GM18508 (cell line): ENCODE measurements around the gene WNT7B.

ENCODE experiments used
- ATAC-seq: cut with Tn5 transposase; IDR thresholded peaks from one replicate; pipeline ENCODE4 v1.9.1; 2021; ENCODE audit warnings: moderate number of reproducible peaks; ENCODE audit not compliant: insufficient read depth, unreplicated experiment

The WNT7B gene

DNA sequence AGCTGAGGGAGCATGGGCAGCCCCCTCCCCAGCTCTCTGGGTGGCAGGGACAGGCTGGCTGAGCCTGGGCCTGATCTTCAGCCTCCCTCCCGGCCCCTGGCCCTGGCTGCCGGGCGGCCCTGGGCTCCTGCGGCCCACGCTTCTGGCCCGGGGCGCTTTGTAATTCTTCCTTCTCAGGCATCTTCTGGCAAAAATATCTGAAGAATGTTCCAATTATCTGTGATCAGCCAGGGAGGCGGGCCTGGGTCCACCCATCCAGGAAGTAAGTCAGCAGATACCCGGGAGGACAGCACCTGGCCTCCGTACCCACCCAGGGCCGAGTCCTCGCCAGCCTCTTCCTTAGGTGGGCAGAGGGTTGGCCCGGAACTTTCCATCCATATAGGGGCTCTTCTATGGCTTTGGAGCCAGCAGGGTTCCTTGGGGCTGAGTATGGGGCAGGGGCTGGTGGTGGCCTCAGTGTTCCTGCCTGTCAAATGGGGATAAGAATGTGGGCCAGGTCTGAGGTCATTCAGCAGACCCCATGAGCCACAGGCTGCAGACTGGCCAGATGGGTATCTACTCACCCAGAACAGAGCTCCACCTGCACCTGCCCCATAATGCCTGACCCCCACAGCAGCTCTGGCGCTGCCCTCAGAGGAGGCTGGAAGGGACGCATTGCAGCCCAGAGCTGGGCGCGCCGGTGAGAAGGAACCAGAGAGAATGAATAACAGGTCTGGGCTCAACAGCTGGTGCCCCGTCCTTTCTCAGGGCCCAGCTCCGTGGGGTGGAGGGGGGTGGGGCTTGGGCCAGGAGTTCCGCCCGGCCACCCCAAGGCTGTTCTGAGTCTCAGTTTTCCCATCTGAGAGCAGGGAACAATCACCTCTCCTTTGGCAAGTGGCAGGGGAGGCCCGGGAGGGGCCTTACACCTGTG is 16.2 kb downstream of the WNT7B start:
- no peak for ATAC-seq

DNA sequence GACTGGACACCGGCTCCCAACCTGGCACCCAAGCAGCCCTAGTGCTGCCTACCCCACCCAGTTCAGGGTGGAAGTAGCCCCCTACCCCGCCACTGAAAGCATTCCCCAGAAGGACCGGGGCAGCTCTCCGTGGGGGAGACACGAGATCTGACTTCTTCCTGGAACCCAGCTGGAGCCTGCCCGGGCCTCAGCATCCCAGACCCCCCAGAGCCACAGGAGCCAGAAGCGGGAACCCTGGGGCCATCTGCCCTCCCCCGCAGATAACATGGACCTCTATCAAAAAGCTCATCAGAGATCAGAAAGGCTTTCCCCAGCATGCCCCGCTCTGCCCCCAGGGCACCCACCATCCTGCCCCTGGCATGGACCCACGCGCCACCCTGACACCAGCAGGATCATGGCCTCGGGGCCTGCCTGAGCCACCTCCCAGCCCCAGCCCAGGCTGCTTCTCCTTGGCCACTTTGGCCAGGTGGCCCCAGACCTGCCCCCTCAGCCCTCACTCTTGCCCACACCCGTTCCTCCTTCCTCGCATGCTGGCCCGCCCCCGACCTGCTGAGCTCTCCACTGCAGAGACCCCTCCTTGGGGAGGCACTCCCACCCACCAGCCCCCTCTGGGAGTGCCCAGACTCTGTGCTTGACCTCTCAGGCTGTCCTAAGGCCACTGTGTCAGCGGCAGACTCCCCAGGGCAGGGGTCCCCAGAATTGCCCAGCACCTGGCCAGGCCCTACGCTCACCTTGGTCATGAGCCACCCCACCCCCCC is 17.1 kb downstream of the WNT7B start:
- ATAC-seq = no peak

DNA sequence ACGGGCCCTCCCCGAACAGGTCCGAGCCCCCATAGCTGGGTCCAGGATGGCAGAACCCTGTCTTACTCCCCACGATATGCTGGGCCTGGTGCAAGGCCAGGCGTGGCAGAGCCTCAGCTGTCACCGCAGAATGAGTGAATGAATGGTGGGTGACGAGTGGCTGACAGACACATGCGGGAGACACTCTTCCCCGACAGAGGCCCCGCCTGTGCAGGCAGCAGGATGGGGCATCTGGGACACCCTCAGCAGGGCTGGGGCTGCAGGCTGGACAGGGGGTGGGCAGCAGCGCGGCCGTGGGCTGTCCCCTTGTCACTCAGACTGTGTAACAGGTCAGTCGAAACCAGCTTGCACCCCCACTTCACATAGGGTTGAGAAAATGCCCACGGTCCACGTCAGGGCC is 18.0 kb downstream of the WNT7B start:
- no peak for ATAC-seq

- no peak for ATAC-seq
Measured at GRCh38 chr22:45957826-45958225, 19.1 kb downstream of the WNT7B start.

DNA sequence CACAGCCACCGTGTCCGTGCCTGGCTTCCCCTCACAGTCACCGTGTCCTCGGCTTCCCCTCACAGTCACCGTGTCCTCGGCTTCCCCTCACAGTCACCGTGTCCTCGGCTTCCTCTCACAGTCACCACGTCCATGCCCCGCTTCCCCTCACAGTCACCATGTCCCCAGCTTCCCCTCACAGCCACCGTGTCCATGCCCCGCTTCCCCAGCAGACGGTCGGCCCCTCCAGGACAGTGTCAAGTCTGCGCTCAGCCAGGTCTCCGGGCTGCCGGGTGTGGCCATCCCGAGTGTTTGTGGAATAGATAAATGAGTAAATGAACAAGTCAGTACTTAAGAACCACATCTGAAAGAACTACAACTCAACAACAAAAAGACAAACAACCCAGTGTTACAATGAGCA is 23.8 kb downstream of the WNT7B start:
- no peak for ATAC-seq

- ATAC-seq = no peak
Measured at GRCh38 chr22:45952553-45952952, 24.4 kb downstream of the WNT7B start.

- ATAC-seq = no peak
Measured at GRCh38 chr22:45952151-45952550, 24.8 kb downstream of the WNT7B start.

- no peak for ATAC-seq
Measured at GRCh38 chr22:45949891-45950290, 27.1 kb downstream of the WNT7B start.

DNA sequence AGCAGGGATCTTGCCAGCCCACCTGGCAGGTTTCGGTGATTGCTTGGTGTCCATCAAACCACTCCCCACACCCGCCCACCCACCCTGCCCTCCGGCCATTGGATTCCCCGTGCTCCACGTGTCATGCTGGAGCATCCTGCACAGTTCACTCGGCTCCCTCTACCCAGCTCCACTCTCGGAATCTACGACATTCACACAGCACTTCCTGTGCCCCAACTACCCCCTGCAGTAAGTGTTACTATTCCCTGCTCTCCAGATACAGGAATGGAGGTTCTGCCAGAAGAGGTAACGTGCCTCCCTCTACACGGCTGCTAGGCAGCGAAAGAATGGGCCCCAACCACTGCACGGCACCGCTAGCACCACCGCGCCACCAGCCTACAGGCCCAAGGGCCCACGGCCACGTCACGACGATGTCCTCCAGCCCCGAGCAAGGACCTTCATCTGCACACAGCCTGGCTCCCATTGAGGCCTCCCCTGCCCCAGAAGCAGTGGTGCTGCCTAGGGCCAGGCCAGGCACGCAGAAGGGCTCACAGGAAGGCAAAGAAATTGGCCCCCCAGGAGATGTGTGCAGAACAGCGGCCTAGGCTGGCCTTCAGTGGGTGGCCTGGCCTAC is 27.6 kb downstream of the WNT7B start:
- no peak for ATAC-seq

- no peak for ATAC-seq
Measured at GRCh38 chr22:45948081-45948648, 28.8 kb downstream of the WNT7B start.

GRCh38 chr22:45946805-45947600 is 30.0 kb downstream of the WNT7B start:
- no peak for ATAC-seq

DNA sequence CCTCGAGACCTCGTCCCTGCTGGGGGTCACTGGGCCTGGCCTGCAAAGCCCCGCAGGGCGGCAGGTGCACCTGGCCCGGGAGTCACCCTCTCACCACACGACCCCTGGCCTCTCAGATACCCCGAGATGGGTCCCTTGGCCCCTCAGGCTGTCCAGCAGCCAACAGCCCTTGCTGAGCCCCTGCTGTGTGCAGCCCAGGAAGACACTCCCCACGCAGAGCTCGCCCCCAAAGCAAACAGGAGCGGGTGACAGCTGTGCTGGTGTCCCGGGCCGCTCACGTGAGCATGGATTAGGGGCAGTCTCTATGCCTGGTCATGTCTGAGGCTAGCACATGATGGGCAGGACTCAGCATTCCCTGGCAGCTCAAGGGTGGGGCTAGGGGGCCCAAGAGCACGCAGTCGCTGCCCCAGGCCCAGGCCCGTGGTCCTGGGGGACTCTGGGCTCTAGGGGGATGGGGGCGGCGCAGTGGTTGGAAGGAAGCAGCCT is 31.3 kb downstream of the WNT7B start:
- no peak for ATAC-seq

DNA sequence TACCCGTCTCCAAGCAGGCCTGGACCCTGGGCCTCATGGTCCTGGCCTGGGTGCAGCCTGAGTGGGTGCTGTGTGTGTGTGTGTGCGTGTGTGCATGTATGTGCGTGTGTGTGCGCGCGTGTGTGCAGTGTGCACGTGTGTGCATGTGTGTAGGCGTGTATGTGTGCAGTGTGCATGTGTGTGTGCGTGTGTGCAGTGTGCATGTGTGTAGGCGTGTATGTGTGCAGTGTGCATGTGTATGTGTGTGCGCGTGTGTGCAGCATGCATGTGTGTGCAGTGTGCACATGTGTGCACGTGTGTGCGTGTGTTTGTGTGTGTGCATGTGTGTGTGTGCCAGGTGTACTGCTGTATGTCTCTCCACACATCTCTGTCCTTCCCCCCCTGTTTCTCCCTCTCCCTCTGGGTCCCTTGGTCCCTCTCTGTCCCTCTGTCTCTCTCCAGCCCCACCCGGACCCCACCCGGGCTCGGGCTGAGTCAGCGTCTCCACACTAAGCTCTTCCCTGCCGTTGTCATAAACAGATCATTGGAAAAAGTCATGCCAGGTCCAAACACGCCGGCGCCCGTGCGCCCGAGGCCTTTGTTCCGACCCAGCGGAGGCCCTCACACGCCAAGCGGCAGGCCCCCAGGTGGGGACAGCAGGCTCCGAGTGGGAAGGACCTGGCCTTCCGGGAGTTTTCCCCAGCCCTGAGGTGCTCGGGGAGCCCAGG is 34.0 kb downstream of the WNT7B start:
- ATAC-seq = no peak

DNA sequence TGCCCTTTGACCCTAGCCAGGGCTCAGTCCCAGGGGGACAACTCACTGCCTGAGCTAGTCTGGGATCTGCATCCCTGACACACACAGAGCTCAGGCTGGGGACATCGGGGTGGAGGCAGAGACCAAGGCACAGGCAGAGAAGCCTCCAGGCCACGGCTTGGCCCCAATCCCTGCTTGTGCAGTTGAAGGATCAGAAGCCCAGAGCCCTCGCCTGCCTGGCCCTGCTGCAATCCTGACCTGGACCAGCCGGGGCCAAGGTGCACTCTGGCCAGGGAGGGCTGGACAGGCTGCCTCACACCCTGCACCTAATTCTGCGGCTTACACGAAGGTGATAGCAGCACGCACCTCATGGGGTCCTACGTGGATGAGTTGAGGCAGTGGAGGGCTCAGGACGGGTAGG is 34.6 kb downstream of the WNT7B start:
- ATAC-seq = no peak

- no peak for ATAC-seq
Measured at GRCh38 chr22:45938913-45939312, 38.0 kb downstream of the WNT7B start.

DNA sequence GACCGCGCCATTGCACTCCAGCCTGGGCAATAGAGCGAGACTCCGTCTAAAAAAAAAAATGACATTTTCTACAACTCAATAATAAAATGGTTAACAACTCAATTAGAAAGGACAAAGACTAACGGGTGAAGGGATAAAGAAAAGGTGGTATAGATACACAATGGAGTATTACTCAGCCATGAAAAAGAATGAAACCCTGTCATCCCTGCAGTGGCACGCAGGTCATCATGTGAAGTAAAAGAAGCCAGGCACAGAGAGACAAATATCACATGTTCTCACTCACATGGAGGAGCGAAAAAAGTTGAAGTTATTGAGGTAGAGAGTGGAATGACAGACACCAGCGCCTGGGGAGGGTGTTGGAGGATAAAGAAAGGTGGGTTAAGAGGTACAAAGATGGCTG is 39.0 kb downstream of the WNT7B start:
- ATAC-seq = no peak

- ATAC-seq = no peak
Measured at GRCh38 chr22:45935573-45935972, 41.4 kb downstream of the WNT7B start.

- no peak for ATAC-seq
Measured at GRCh38 chr22:45934659-45935341, 42.2 kb downstream of the WNT7B start.

- ATAC-seq = no peak
Measured at GRCh38 chr22:45934168-45934564, 42.8 kb downstream of the WNT7B start.
